Renal cortex interstitium (tissue), 11 donors: ENCODE measurements around the gene SH3GLB2. TPM values are rescaled to one million over a fixed set of nuclear protein-coding genes. Genes with fewer than 3 reads are reported as not detected.
A peak's percentile ranks its signal among the peaks of the same experiment; 100 is the strongest.

ENCODE experiments used
- DNase-seq, 11 donors: peaks; one replicate each; pipeline ENCODE4 v3.0.0-alpha.2; 2013; ENCODE audit warnings: low read depth in 9 of 11, low spot score in 4 of 11; ENCODE audit errors: extremely low read depth in 1 of 11
- polyA plus RNA-seq, 3 donors: library from polyadenylated mRNA; unstranded; fragments of 120-200 nt; gene quantifications; one replicate each; pipeline ENCODE4 v1.2.1, GENCODE V29; 2013; ENCODE audit not compliant: insufficient read length in 3 of 3

The SH3GLB2 gene
- polyA plus RNA-seq, 3 donors: 88.6 to 172 (median 117) TPM

- DNase-seq: peak in 2 of 11 donors; percentile 14 to 23
These were observed 393 bp downstream of the SH3GLB2 start for GRCh38 chr9:129027685-129028191.

- no peak for DNase-seq
These were observed 877 bp downstream of the SH3GLB2 start for GRCh38 chr9:129027224-129027684.

- peak in 8 of 11 donors; percentile 47 to 81 (median 76) for DNase-seq
These were observed 1.5 kb downstream of the SH3GLB2 start for GRCh38 chr9:129026442-129027223.

- DNase-seq: no peak
These were observed 4.3 kb downstream of the SH3GLB2 start for GRCh38 chr9:129023908-129024233.

GRCh38 chr9:129023036-129023907 lies 4.9 kb downstream of the SH3GLB2 start:
- peak in 7 of 11 donors; percentile 17 to 51 (median 39) for DNase-seq

GRCh38 chr9:129022037-129022436 lies 6.1 kb downstream of the SH3GLB2 start:
- no peak for DNase-seq

- no peak for DNase-seq
These were observed 7.0 kb downstream of the SH3GLB2 start for GRCh38 chr9:129021091-129021490.

GRCh38 chr9:129014608-129015007 lies 13.5 kb downstream of the SH3GLB2 start:
- DNase-seq: no peak

GRCh38 chr9:129014124-129014523 lies 14.0 kb downstream of the SH3GLB2 start:
- DNase-seq: no peak

- DNase-seq: no peak
These were observed 14.5 kb downstream of the SH3GLB2 start for GRCh38 chr9:129013674-129014073.

- DNase-seq: no peak
These were observed 15.2 kb downstream of the SH3GLB2 start for GRCh38 chr9:129012893-129013448.

GRCh38 chr9:129012343-129012742 lies 15.8 kb downstream of the SH3GLB2 start:
- no peak for DNase-seq

GRCh38 chr9:129011761-129012181 lies 16.4 kb downstream of the SH3GLB2 start:
- no peak for DNase-seq

GRCh38 chr9:129011170-129011569 lies 17.0 kb downstream of the SH3GLB2 start:
- DNase-seq: no peak

- DNase-seq: no peak
These were observed 17.7 kb downstream of the SH3GLB2 start for GRCh38 chr9:129010267-129010975.

- no peak for DNase-seq
These were observed 18.5 kb downstream of the SH3GLB2 start for GRCh38 chr9:129009584-129010141.

- DNase-seq: no peak
These were observed 19.0 kb downstream of the SH3GLB2 start for GRCh38 chr9:129008986-129009583.

- no peak for DNase-seq
These were observed 19.6 kb downstream of the SH3GLB2 start for GRCh38 chr9:129008469-129008965.
